Measurements from ENCODE around the gene SLC22A17.
"Not testable (repeated sequence)": the region's sequence is repeated elsewhere in the genome, so short reads cannot be mapped to it uniquely, and the experiment has no call there.

Gene SLC22A17

DNA sequence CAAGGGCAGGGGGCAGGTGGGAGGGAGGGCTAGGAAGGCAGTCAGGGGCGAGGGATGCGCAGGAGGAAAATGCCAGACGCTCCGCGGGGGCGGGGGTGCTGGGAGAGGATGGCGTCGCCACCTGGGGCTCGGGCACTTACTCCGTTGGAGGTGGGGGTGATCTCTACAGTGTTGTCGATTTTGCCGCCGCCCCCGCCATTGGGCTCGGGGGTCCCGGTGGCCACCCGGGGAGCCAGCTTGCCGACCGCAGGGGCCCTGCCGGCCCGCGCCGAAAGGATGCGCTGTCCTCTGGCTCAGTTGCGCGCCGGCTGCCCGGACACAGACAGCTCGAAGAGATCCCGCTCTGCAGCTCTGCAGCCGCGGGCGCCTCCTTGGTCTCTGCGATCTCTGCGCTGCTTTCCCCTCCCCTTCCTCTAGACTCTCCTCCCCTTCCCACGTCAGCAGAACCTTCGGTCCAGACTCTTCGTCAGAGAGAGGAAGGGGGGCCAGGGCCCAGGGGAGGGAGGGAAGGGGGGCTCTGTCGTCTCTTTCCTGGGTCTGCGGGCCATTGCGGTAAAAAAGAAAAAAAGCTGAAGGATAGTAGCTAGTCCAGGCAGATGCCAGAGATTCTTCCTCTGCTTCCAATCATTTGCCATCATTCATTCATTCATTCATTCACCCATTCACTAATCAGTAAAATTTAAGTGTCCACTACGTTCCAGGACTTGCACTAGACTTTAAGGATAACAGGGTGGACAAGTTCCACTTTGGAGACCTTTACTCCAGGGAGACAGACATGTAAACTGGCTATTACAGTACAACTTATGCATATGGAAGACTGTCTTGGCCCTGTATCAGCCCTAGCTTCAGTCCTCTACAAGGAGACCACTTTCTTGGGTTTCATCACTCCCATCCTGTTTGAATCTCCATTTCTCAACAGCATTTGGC, at the start of gene SLC22A17:
SLC22A17 (minus strand) TSS at position 382 of the 927 bp plus-strand sequence.
- peak; percentile 10 for DNase-seq (ENCODE audit: low spot score)

DNA sequence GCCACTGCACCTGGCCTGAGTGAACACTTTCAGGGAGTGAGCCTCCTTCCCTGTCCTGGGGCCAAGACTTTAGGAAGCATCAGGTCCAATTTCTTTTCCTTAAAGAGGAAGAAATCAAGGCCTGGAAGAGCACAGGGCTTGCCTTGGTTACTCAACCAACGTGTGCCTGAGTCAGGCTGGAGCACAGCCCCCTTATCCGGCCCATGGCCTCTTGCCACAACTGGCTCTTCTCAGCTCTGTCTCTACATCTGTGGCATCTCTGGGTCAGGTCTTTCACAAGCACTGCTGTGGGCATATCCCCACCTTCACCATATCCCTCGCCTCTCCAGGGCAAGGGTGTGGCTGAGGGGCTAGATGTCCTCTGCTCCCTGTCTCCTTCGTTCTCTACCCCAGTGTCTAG, 48.6 kb upstream of the SLC22A17 start:
- no peak for DNase-seq (ENCODE audit: low spot score)

DNA sequence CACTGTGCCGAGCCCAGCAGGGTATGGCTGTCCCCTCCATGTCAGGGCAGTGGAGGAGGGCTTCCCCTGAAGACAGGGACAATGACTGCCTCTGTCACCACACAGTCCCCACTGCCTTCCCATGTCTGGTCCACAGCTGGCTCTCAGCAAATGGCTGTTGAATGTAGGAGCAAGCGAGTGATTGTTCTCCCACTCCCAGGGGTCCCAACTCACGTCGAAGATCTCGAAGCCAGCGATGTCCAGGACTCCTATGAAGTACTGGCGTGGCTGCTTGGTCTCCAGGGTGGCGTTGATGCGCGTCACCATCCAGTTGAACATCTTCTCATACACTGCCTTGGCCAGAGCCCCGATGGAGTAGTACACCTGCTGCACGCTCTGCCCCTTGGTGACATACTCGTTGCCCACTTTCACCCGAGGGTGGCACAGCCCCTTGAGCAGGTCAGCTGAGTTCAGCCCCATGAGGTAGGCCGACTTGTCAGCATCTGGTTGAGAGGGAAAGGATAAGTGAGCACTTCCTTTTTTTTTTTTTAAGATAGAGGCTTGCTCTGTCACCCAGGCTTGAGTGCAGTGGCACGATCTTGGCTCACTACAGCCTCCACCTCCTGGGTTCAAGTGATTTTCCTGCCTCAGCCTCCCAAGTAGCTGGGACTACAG, 47.9 kb upstream of the SLC22A17 start:
- DNase-seq (ENCODE audit: low spot score) = not testable (repeated sequence)

DNA sequence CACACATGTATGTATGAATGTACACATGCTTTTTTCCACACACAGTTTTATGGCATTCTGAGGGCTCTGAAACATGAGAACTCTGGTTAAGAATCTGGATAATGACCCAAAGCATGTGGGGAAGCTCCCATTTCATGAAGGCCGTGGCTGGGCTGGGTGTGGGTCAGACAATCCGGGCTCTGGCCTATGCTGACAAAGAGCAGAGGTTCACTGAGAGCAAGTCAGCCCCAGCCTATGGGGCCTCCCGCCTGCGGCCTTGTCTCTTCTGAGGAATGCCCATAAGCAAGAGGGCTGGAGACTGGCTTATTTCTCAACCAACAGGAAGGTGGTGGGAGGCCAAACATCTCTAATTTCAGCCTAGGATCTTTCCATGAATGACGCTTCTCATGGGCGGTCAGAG, 46.9 kb upstream of the SLC22A17 start:
- DNase-seq (ENCODE audit: low spot score) = no peak

DNA sequence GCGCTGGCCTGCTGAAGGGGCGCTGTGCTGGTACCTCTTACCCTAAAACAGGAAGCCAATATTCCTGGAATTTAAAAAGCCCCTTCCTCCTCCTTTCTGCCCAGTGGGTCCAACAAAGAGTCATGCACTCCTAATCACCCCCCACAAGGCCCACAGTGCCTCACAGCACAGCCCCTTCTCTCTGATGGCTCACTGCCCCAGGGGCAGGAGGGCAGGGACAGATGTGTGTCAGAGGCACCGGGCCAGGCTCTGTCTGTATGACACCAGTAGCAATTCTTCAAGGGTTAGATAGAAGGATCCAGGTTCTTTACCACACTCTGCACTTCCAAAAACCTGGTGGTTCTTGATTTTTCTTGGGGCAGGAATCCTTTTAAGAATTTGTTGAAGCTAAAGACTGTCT, 46.4 kb upstream of the SLC22A17 start:
- no peak for DNase-seq (ENCODE audit: low spot score)

DNA sequence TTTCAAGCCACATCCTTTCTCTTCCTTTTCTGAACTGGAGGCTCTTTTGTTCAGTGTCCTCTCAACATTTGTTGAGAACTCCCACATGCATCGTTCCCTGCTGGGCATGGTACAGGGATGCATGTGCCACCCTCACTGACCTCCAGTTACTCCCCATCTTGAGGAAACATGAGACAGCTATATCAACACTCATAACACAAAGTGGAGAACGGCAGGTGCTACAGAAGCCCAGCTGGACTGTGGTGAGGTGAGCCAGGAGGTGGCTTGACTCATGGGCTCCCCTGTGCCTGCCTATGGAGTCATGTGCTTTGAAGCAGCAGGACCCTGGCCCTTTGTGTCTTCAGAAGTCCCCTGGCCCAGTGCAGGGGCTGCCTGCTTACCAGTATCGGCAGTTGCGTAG, 45.7 kb upstream of the SLC22A17 start:
- no peak for DNase-seq (ENCODE audit: low spot score)

DNA sequence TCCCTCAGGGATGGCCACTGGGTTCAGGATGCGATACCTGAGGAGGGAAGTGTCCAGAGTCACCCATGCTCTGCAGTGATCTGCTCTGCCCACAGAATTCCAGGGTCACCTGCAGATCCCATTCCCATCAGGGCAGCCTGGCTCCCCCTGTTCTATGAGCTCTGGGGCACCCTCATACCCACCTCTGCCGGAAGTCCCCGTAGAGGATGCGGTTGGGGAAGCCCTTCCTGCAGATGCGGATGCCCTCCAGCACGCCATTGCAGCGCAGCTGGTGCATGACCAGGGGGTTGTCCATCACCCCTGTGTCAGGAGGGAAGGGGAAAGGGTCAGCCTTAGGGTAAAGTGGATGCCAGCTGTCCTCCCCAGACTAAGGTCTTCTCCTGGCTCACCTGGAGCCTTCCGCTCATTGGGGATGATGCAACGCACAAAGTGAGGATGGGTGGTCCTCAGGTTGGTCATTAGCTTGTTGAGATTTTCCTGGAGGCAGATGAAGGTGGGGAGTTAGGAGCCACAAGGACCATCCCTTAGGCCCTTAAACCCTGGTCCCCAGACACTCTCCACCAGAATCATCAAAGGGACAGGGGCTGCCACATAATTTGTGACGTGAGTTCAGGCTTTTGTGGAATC, 44.2 kb upstream of the SLC22A17 start:
- DNase-seq (ENCODE audit: low spot score) = no peak

DNA sequence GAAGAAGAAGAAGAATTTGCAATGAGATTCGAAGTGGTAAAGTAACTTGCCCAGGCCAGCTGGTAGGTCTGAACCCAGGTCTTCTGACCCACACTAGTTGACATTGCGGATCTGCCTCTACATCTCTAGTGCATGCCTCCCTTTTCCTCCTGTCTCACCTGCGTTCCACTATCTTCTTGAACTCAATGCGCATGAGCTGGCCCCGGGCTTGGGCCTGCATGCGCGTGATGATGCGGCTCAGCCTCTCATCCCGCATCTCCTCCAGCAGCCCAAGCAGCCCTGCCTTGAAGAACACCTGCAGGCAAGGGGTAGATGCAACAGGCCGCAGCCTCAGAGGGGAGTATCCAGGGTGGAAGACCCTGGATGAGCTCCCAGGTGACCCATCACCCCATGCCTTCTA, 43.4 kb upstream of the SLC22A17 start:
- DNase-seq (ENCODE audit: low spot score) = no peak

DNA sequence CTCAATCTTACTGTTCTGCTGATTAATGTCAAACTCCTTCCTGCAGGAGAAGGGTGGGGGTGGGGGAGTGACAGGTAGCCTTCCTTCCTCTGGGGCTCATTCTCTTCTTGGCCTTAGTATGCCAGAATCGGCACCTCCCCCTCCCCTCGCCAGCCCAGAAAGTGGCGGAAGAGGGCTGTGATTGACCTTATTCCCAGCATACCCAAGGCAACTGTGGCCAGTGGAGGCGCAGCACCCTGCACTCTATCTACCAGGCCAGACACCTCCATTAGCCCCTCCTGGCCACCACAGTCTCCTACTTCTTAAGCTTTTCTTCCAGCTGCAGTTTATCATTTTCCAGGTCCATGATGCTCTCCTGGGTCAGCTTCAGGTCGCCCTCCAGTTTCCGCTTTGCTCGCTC, 39.9 kb upstream of the SLC22A17 start:
- DNase-seq (ENCODE audit: low spot score) = no peak

DNA sequence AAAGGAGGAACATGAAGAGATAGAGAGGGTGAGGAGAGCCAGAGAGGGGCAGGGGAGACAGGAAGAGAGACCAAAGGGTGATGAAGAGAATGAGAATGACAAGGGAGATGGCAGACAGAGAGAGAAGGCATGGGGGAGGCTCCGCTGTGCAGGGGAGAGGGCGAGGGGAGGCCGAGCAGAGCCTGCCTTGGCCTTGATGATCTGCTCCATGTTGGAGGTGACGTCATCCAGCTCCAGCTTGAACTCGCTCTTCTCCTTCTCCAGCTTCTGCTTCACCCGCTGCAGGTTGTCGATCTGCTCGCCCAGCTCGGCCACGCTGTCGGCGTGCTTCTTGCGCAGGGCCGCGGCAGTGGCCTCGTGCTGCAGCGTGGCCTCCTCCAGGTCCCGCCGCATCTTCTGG, 37.2 kb upstream of the SLC22A17 start:
- not testable (repeated sequence) for DNase-seq (ENCODE audit: low spot score)

DNA sequence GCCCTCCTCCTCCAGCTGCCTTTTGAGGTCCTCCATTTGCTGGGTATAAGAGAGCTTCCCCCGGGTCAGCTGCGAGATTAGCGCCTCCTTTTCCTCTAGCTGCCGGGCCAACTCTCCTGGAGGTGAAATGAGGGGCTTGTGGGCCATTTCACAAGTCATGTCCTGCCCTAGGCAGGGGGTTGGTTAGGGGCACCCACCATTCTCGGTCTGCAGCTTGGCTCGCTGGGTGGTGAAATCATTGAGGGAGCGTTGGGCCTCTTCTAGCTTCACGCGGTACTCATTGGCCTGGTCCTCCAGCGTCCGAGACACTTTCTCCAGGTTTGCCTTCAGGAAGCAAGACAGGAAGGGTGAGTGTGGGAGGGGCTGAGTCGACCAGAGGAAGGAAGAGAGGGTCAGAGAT, 36.7 kb upstream of the SLC22A17 start:
- no peak for DNase-seq (ENCODE audit: low spot score)

DNA sequence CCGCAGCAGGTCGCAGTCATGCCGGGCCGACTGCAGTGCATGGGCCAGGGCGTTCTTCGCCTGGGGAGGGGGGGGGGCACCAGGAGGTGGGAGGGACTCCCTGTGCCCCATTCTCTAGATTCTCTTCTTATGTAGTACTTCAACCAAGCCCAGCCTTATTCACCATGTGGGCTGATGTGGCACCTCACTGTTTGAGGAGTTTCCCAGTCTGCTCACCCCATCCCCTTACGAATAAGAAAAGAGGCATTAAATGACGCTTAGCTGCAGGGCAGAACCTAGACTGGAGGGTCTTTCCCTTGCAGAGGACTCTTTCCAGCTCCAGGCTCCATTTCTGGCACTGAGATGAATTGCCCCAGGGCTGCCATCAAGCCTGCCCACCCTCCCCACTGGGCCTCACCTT, 36.3 kb upstream of the SLC22A17 start:
- no peak for DNase-seq (ENCODE audit: low spot score)

DNA sequence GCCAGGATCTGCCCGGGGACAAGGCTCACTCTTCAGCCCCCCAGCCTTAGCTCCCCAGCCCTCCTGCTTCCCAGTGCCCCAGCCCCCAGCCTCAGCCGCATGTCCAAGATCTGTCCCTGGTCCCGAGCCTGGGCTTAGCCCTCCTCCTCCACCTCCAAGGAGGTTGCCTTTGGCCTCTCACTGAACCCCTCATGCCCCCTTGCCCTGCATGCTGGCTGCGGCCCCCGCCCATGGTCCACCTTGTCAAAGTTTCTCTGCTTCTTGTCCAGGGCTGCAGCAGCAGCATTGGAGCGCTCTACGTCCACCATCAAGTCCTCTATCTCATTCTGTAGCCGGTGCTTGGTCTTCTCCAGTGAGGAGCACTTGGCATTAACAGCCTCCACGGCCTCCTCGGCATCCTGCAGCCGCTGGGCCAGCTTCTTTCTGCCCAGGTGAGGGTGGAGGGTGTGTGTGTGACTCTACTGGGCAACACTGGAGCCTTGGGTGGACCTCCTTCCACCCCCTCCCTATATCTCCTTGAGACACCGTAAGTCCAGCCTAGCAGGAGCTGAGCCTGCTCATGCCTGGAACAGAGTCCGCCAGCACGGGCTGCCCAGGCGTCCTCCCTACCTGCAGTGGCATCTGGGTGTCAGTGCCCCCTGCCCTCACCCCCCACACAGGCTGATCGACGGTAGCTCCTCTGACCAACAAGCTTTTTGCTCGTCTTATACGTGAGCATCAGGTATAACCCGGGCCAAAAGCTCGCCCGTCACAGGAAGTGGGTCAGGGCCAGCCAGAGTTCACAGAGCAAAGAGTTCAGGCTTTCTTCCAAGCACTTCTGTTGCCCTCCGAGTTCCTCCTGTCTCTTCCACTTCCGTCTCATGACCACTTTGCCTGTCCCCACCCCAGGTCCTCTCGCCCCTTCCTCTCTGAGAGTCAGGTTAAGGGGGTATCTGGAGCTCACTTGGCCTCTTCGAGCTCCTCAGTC, 35.5 kb upstream of the SLC22A17 start:
- DNase-seq (ENCODE audit: low spot score) = no peak

DNA sequence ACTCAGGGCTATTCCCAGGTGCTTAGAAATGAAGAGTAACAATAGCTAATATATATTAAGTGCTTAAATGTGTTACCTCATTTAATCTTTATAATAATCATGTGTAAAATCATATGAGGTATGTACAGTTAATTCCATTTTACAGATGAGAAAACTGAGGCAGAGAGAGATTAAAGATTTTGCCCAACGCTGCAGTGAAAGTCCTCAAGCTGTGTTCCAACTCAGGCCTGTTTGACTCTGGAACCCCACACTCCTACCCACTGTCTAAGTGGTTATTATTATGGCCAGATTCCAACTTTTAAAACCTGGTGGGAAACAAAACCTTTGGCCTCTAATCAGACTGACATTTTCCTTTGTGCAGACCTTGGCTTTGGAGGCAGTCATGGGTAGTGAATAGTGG, 34.3 kb upstream of the SLC22A17 start:
- DNase-seq (ENCODE audit: low spot score) = no peak

DNA sequence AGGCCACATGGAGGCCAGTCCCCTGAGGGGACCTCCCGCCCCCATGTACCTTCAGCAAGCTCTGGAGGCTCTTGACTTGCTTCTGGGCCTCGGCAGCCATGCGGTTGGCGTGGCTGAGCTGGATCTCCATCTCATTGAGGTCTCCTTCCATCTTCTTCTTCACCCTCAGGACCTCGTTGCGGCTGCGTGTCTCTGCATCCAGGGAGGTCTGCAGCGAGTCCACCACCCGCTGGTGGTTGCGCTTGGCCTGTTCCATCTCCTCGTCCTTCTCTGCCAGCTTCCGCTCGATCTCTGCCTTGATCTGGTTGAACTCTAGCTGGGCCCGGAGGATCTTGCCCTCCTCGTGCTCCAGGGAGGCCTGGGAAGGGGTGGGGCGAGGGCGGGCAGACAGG, 33.6 kb upstream of the SLC22A17 start:
- DNase-seq (ENCODE audit: low spot score) = not testable (repeated sequence)

DNA sequence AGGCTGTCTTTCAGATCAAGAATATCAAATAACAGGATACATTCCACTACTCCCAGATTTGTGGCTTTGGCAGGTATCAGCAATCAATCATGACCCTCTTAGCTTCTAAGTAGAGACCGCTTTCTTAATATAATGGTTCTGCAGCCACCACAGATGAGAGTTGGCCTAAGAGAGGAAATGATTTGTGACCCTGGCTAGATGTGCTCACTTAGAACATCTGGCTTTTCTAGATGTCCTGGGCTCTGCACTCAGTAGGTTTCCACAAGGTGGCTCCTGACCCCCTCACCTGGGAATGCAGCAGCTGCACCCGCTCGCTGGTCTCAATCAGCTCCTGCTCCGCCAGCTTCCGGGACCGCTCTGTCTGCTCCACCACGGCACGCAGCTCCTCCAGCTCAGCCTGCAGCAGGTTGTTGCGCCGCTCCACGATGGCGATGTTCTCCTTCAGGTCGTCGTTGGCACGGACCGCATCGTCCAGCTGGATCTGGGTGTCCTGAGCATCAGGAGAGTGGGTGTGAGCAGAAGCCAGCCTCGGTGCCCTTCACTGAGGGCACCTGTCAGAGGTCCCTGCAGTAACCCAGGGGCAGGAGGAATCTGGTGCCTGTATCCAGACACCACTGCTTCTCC, 33.1 kb upstream of the SLC22A17 start:
- DNase-seq (ENCODE audit: low spot score) = no peak

DNA sequence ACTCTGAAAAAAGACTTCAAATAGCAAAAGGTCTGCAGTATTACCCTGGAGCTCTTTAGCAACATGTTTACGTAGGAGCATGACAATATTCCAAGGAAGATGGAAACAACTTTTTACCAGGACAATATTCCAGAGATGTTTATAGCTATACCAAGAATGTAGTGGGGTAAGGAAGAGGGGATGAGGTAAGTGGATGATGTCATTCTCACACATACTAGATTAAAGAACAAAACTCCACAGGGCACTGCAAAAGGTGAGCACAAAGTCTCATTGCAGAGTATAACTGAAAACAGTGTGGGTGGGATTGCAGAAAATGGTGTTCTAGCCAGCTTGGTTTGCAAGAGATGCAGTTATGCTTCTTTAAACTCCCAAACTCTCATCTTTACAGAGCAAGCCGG, 32.6 kb upstream of the SLC22A17 start:
- no peak for DNase-seq (ENCODE audit: low spot score)

DNA sequence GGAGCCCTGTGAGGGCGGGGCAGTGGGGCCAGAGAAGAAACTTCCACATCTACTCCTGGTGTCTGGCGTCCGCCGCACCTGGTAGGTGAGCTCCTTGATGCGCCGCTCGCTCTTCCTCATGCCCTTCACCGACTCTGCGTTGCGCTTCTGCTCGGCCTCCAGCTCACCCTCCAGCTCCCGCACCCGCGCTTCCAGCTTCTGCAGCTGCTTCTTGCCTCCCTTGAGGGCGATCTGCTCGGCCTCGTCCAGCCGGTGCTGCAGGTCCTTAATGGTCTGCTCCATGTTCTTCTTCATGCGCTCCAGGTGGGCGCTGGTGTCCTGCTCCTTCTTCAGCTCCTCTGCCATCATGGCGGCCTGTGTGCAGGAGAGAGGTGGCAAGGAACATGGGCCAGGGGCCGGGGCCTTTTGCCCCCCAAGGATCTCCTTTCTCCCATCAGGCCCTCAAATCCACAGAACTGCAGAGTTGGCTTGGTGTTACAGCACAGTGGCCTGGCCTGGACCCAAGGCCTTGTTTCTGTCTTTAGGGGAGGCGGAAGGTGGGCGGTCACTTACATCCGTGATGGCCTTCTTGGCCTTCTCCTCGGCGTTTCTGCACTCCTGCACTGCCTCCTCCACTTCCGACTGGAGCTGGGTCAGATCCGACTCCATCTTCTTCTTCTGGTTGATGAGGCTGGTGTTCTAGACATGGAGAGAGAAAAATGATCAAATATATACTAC, 31.8 kb upstream of the SLC22A17 start:
- no peak for DNase-seq (ENCODE audit: low spot score)

DNA sequence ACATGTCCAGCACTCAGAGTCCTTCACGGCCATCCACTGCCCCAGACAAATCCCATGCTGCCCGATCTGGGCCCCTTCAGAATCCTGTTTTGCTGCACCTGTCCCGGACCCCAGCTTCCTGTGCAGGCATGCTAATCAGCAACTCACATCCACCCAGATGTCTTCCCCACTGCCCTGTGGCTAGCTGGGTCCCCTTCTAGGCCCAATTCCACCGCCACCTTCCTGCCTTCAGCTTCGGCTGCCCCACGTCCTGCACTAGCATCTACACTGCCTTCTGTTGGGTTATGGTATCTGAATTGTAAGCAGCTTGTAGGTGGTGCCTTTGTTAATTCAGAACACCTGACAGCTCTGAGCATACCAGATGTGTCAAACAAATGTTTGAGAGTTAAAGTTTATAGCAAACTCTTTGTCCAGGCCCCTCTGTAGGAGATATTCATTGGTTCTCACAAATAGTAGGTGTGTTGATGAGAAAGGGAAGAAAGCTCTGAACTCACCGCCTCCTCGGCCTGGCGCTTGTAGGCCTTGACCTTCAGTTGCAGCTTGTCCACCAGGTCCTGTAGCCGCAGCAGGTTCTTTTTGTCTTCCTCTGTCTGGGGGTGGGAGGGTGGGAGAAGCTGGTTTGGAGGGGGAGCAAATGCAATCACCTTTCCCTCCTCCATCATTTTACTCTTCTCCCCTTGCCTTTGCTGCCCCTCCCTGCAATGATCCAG, 30.2 kb upstream of the SLC22A17 start:
- DNase-seq (ENCODE audit: low spot score) = no peak

DNA sequence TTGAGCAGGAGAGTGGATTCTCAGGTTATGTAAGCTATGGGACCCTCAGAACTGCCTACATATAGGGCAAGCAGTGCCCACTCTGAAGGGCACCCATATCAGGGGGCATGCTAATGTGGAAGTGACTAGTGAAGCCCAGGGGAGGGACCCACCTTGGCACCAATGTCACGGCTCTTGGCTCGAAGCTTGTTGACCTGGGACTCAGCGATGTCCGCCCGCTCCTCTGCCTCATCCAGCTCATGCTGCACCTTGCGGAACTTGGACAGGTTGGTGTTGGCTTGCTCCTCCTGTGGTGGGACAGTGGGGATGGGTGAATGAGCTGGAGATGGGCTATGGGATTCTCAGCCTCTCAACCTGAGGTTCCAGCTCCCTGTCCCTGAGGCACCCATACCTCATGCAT, 29.6 kb upstream of the SLC22A17 start:
- no peak for DNase-seq (ENCODE audit: low spot score)
